ENCODE results near the gene UBQLN2.

The UBQLN2 gene

DNA sequence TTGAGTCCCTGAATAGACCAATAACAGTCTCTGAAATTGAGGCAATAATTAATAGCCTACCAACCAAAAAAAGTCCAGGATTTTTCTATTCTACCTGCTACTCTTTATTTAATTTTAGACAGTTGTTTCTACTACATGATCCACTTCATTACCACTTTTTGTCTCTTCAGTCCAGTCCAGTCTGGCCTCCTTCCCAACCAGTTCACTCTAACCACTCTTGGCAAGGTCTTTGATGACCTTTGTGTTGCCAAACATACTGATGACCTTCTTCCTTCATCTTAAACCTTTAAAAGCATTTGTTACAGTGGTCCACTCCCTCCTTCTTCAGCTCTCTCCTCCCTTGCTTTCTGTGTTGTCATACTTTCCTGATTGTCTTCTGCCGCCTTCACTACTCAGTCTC, 12.8 kb upstream of the UBQLN2 start:
- H4K91ac ChIP-seq (ENCODE audit: low read length), result no peak overlapping the region
- H2AFZ ChIP-seq (ENCODE audit: low read depth, low read length), result no peak overlapping the region
- H3K9me3 ChIP-seq (ENCODE audit: control insufficient read depth, low read length), result peaks cover 17% of the 10 kb centered on the region
- no peak overlapping the region for H3K4me3 ChIP-seq (ENCODE audit: insufficient read depth in 1 of 2, low read depth in 1 of 2, low read length in 2 of 2)
- H3K23ac ChIP-seq (ENCODE audit: low read length in 2 of 2), result no peak overlapping the region
- H2BK15ac ChIP-seq (ENCODE audit: low read depth, poor library complexity, severe bottlenecking), result no peak overlapping the region
- no peak overlapping the region for H3K9ac ChIP-seq (ENCODE audit: low read length)
- H3K14ac ChIP-seq (ENCODE audit: low read length in 2 of 2), result no peak overlapping the region
- H3K18ac ChIP-seq (ENCODE audit: low read depth in 1 of 2, low read length in 2 of 2), result no peak overlapping the region
- H2BK120ac ChIP-seq (ENCODE audit: low read depth, low read length), result no peak overlapping the region
- H3K4me2 ChIP-seq (ENCODE audit: low read length, poor library complexity, severe bottlenecking), result no peak overlapping the region
- no peak overlapping the region for H3K4ac ChIP-seq (ENCODE audit: low read depth in 1 of 2, low read length in 2 of 2)
- H3K36me3 ChIP-seq (ENCODE audit: control insufficient read depth in 1 of 2, insufficient read depth in 2 of 2, low read depth in 1 of 2, low read length in 2 of 2), result no peaks in the 10 kb centered on the region
- no peak overlapping the region for H2AK5ac ChIP-seq (ENCODE audit: low read length, severe bottlenecking)
- no peak overlapping the region for H2BK12ac ChIP-seq (ENCODE audit: low read length in 2 of 2)
- no peaks in the 10 kb centered on the region for H3K4me1 ChIP-seq (ENCODE audit: control insufficient read depth, insufficient read depth, low read depth, low read length)
- no peak overlapping the region for H4K8ac ChIP-seq (ENCODE audit: low read length)
- no peak for DNase-seq
- peaks cover 0 to 4% of the 10 kb centered on the region in 2 experiments for H3K27me3 ChIP-seq (ENCODE audit: control insufficient read depth in 1 of 2, insufficient read depth in 1 of 2, low read length in 2 of 2)
- H3K27ac ChIP-seq (ENCODE audit: low read length, poor library complexity, severe bottlenecking), result no peak overlapping the region
- H2BK5ac ChIP-seq (ENCODE audit: low read depth, low read length, poor library complexity, severe bottlenecking), result no peak overlapping the region
- WGBS, result 92% methylated on average over 1 of the region's 1 CpG
- no peaks in the 10 kb centered on the region for H3K79me1 ChIP-seq (replicated peaks; ENCODE audit: low read length, poor library complexity, severe bottlenecking)

DNA sequence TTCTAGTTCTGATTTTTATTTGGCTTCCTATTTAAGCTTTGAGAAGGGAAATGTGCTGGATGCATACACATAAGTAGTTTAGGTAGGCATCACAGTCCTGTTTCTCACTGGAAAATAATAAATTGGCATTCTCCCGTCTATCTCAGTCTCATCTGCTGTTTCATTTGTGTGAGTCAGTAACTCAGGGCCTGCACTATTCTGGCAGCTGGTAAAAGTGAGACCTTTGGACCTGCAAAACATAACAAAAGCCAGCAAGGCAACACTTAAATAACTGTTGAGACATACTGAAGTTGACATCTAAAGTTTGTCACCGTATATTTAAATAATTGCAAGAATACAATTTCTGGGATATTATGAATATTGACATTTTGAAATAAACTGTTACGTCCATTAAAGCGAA, 8.6 kb upstream of the UBQLN2 start:
- Histone ChIP-seq H3K27me3 (ENCODE audit: control insufficient read depth in 1 of 2, insufficient read depth in 1 of 2, low read length in 2 of 2) (peaks cover 0 to 4% of the 10 kb centered on the region in 2 experiments), H2BK120ac (ENCODE audit: low read depth, low read length) (no peak overlapping the region), H3K4ac (ENCODE audit: low read depth in 1 of 2, low read length in 2 of 2) (no peak overlapping the region), H3K14ac (ENCODE audit: low read length in 2 of 2) (no peak overlapping the region), H3K9me3 (ENCODE audit: control insufficient read depth, low read length) (no peaks in the 10 kb centered on the region), H3K27ac (ENCODE audit: low read length, poor library complexity, severe bottlenecking) (no peak overlapping the region), H4K91ac (ENCODE audit: low read length) (no peak overlapping the region), H3K79me1 (replicated peaks; ENCODE audit: low read length, poor library complexity, severe bottlenecking) (no peaks in the 10 kb centered on the region), H3K36me3 (ENCODE audit: control insufficient read depth in 1 of 2, insufficient read depth in 2 of 2, low read depth in 1 of 2, low read length in 2 of 2) (no peaks in the 10 kb centered on the region), H3K4me2 (ENCODE audit: low read length, poor library complexity, severe bottlenecking) (no peak overlapping the region), H2AFZ (ENCODE audit: low read depth, low read length) (no peak overlapping the region), H2BK5ac (ENCODE audit: low read depth, low read length, poor library complexity, severe bottlenecking) (no peak overlapping the region), H2BK15ac (ENCODE audit: low read depth, poor library complexity, severe bottlenecking) (no peak overlapping the region), H2BK12ac (ENCODE audit: low read length in 2 of 2) (no peak overlapping the region), H3K9ac (ENCODE audit: low read length) (no peak overlapping the region), H3K23ac (ENCODE audit: low read length in 2 of 2) (no peak overlapping the region), H4K8ac (ENCODE audit: low read length) (no peak overlapping the region), H3K4me3 (ENCODE audit: insufficient read depth in 1 of 2, low read depth in 1 of 2, low read length in 2 of 2) (no peak overlapping the region), H3K4me1 (ENCODE audit: control insufficient read depth, insufficient read depth, low read depth, low read length) (no peaks in the 10 kb centered on the region), H2AK5ac (ENCODE audit: low read length, severe bottlenecking) (no peak overlapping the region), H3K18ac (ENCODE audit: low read depth in 1 of 2, low read length in 2 of 2) (no peak overlapping the region)
- no peak for DNase-seq
- WGBS, result 100% methylated on average over 1 of the region's 4 CpGs

GRCh38 chrX:56557376-56557929, 6.0 kb upstream of the UBQLN2 start:
- no peak overlapping the region for H3K9ac ChIP-seq (ENCODE audit: low read length)
- H3K18ac ChIP-seq (ENCODE audit: low read depth in 1 of 2, low read length in 2 of 2), result no peak overlapping the region
- no peak overlapping the region for H3K27ac ChIP-seq (ENCODE audit: low read length, poor library complexity, severe bottlenecking)
- no peak overlapping the region for H2AFZ ChIP-seq (ENCODE audit: low read depth, low read length)
- H2AK5ac ChIP-seq (ENCODE audit: low read length, severe bottlenecking), result no peak overlapping the region
- H2BK120ac ChIP-seq (ENCODE audit: low read depth, low read length), result no peak overlapping the region
- H4K8ac ChIP-seq (ENCODE audit: low read length), result no peak overlapping the region
- H3K36me3 ChIP-seq (ENCODE audit: control insufficient read depth in 1 of 2, insufficient read depth in 2 of 2, low read depth in 1 of 2, low read length in 2 of 2), result no peaks in the 10 kb centered on the region
- no peak overlapping the region for H3K23ac ChIP-seq (ENCODE audit: low read length in 2 of 2)
- H3K4me1 ChIP-seq (ENCODE audit: control insufficient read depth, insufficient read depth, low read depth, low read length), result no peaks in the 10 kb centered on the region
- no peaks in the 10 kb centered on the region for H3K9me3 ChIP-seq (ENCODE audit: control insufficient read depth, low read length)
- no peaks in the 10 kb centered on the region for H3K27me3 ChIP-seq (ENCODE audit: control insufficient read depth in 1 of 2, insufficient read depth in 1 of 2, low read length in 2 of 2)
- no peak overlapping the region for H4K91ac ChIP-seq (ENCODE audit: low read length)
- no peaks in the 10 kb centered on the region for H3K79me1 ChIP-seq (replicated peaks; ENCODE audit: low read length, poor library complexity, severe bottlenecking)
- H2BK15ac ChIP-seq (ENCODE audit: low read depth, poor library complexity, severe bottlenecking), result no peak overlapping the region
- no peak overlapping the region for H3K4me3 ChIP-seq (ENCODE audit: insufficient read depth in 1 of 2, low read depth in 1 of 2, low read length in 2 of 2)
- DNase-seq, result no peak
- no CpG with 5 or more reads among the region's 2 CpGs for WGBS
- H3K4me2 ChIP-seq (ENCODE audit: low read length, poor library complexity, severe bottlenecking), result no peak overlapping the region
- no peak overlapping the region for H2BK5ac ChIP-seq (ENCODE audit: low read depth, low read length, poor library complexity, severe bottlenecking)
- no peak overlapping the region for H2BK12ac ChIP-seq (ENCODE audit: low read length in 2 of 2)
- H3K14ac ChIP-seq (ENCODE audit: low read length in 2 of 2), result no peak overlapping the region
- no peak overlapping the region for H3K4ac ChIP-seq (ENCODE audit: low read depth in 1 of 2, low read length in 2 of 2)

DNA sequence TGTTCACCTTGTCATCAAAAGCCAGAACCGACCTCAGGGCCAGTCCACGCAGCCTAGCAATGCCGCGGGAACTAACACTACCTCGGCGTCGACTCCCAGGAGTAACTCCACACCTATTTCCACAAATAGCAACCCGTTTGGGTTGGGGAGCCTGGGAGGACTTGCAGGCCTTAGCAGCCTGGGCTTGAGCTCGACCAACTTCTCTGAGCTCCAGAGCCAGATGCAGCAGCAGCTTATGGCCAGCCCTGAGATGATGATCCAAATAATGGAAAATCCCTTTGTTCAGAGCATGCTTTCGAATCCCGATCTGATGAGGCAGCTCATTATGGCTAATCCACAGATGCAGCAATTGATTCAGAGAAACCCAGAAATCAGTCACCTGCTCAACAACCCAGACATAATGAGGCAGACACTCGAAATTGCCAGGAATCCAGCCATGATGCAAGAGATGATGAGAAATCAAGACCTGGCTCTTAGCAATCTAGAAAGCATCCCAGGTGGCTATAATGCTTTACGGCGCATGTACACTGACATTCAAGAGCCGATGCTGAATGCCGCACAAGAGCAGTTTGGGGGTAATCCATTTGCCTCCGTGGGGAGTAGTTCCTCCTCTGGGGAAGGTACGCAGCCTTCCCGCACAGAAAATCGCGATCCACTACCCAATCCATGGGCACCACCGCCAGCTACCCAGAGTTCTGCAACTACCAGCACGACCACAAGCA, 898 bp downstream of the UBQLN2 start:
- Histone ChIP-seq H3K27me3 (ENCODE audit: control insufficient read depth in 1 of 2, insufficient read depth in 1 of 2, low read length in 2 of 2) (no peaks in the 10 kb centered on the region), H2AK5ac (ENCODE audit: low read length, severe bottlenecking) (no peak overlapping the region), H2AFZ (ENCODE audit: low read depth, low read length) (no peak overlapping the region), H3K4me1 (ENCODE audit: control insufficient read depth, insufficient read depth, low read depth, low read length) (peaks cover 5% of the 10 kb centered on the region), H3K79me1 (replicated peaks; ENCODE audit: low read length, poor library complexity, severe bottlenecking) (no peaks in the 10 kb centered on the region), H3K23ac (ENCODE audit: low read length in 2 of 2) (no peak overlapping the region), H3K36me3 (ENCODE audit: control insufficient read depth in 1 of 2, insufficient read depth in 2 of 2, low read depth in 1 of 2, low read length in 2 of 2) (peaks cover 5 to 10% of the 10 kb centered on the region in 2 experiments), H3K4me2 (ENCODE audit: low read length, poor library complexity, severe bottlenecking) (peak overlapping the region; percentile 94), H3K14ac (ENCODE audit: low read length in 2 of 2) (no peak overlapping the region), H2BK15ac (ENCODE audit: low read depth, poor library complexity, severe bottlenecking) (no peak overlapping the region), H3K27ac (ENCODE audit: low read length, poor library complexity, severe bottlenecking) (peak overlapping the region; percentile 86), H3K4me3 (ENCODE audit: insufficient read depth in 1 of 2, low read depth in 1 of 2, low read length in 2 of 2) (peak overlapping the region; percentile 77 to 88), H4K91ac (ENCODE audit: low read length) (peak overlapping the region; percentile 39), H2BK120ac (ENCODE audit: low read depth, low read length) (peak overlapping the region; percentile 61), H3K9me3 (ENCODE audit: control insufficient read depth, low read length) (no peaks in the 10 kb centered on the region), H2BK12ac (ENCODE audit: low read length in 2 of 2) (no peak overlapping the region), H3K18ac (ENCODE audit: low read depth in 1 of 2, low read length in 2 of 2) (peak overlapping the region; percentile 70 to 99), H2BK5ac (ENCODE audit: low read depth, low read length, poor library complexity, severe bottlenecking) (no peak overlapping the region), H3K9ac (ENCODE audit: low read length) (peak overlapping the region; percentile 93), H3K4ac (ENCODE audit: low read depth in 1 of 2, low read length in 2 of 2) (peak overlapping the region in 1 of 2 experiments; percentile 32), H4K8ac (ENCODE audit: low read length) (no peak overlapping the region)
- under 1% methylated on average over 23 of the region's 23 CpGs for WGBS
- DNase-seq, result peak; percentile 61
